Fibroblast of peridontal ligament (primary cell): ENCODE data around the gene FCMR.

Source experiments
- DNase-seq: peaks from one replicate; pipeline ENCODE4 v3.0.0-alpha.2; 2010; ENCODE audit errors: extremely low read depth

Gene FCMR

DNA sequence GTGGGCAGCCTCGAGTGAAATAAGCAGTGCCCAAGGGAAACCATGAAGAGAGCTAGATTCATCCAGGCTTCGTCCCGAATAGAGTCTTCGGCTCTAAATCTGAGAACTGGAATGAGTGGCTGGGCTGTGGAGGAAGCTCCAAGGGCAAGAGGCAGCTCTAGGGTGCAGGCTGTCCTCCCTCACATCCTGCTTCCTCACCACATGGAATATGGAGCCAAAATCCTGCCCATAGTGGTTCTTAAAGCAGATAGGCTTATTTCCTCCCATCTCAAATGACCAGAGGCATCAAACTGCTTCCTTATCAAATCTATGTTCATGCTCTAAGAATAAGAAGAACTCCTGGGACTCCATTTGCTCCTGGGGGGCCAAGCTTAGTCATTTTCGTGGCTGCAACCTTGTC, 22.0 kb downstream of the FCMR start:
- DNase-seq: no peak

- DNase-seq: no peak
These were observed 22.8 kb downstream of the FCMR start for GRCh38 chr1:206898915-206899431.

DNA sequence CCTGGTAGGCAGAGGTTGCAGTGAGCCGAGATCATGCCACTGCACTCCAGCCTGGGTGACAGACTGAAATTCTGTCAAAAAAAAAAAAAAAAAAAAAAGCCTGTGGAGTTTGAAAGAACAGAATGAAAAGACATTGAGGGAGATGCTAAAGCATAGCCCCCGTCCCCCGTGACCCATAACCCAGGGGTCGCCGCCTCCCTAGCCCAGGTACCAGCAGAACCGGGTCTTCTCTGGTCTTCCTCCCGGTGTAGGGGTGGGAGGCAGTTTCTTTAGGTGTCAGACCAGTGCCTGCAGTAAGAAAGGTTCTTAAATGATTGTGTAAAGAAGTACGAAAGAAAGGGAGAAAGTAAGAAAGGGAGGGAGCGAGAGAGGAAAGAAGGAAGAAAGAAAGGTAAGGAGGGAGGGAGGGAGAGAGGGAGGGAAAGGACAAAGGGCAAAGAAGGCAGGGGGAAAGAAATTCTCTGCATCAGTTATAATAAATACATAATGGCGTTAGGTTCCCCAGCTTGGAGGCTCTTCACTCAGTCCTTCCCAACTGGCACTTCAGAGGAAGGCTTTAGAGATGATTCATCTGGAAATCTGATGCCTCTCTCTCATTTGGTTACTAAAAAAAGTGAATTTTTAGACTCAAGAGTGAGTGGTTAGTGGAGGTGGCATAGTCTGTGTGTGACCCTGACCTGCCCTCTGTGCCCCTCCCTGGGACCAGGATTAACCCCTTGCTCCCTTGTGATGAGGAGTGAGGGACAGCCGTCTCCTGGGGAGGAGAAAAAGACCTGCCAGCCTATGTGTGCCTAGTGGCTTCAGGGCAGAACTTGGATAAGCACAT, 23.4 kb downstream of the FCMR start:
- peak; percentile 81 for DNase-seq

DNA sequence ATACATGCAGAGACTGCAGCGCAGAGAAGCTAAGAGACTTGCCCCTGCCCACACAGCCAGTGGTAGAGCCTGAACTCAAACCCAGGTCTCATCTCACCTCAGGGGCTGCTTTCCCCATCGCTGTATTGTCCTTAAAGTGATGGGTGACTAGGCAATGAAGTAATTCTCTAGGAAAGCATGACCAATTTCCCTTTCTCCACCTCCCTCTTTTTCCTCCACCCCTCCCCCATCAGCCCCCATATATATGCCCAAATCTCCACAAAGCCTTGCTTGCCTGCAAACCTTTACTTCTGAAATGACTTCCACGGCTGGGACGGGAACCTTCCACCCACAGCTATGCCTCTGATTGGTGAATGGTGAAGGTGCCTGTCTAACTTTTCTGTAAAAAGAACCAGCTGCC, 24.6 kb downstream of the FCMR start, which contains the start of gene IL24:
IL24 (plus strand) TSS at position 269 of the 400 bp plus-strand sequence. CDS start 390 bp downstream, outside the sequence.
- DNase-seq: no peak

- peak; percentile 79 for DNase-seq
These were observed 25.5 kb downstream of the FCMR start for GRCh38 chr1:206896261-206896660.

DNA sequence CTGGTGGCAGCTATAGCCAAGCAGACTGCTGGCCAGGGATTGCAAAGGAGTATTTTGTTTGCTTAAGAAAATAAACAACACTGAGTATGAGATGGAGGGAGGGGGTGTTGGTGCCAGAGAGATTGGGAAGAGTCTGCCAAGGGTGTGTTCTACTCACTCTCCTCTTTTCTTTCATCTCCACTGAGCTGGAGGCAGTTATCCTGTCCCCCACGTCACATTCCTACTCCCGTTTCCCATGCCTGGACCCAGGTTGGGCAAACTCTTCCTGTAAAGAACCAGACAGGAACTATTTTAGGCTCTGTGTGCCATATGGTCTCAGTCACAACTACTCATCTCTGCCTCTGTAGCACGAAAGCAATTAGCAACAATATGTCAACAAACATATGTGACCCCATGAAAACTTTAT, 25.9 kb downstream of the FCMR start:
- DNase-seq: peak; percentile 74

GRCh38 chr1:206895325-206895724, 26.4 kb downstream of the FCMR start:
- DNase-seq: no peak

GRCh38 chr1:206893380-206893779, 28.4 kb downstream of the FCMR start:
- no peak for DNase-seq

GRCh38 chr1:206892351-206892984, 29.3 kb downstream of the FCMR start:
- DNase-seq: peak; percentile 79

DNA sequence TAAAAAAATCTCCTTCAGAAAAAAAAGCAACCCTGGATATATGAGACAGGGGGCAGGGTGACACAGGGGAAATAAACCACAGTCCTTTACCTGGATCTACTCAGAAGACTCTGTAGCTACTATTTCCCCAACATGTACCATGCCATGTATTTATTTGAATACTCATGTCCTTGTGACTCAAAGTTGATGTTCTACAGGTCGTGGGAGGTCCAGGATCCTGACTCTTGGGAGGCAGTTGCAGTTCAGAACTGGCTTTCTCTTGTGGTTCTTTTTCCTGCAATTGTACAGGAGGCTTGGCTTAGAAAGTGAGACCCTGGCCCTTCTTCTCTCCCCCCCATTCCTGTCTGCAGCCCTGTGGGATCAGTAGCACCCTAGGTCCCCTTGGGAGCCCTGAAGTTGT, 30.3 kb downstream of the FCMR start:
- DNase-seq: no peak

DNA sequence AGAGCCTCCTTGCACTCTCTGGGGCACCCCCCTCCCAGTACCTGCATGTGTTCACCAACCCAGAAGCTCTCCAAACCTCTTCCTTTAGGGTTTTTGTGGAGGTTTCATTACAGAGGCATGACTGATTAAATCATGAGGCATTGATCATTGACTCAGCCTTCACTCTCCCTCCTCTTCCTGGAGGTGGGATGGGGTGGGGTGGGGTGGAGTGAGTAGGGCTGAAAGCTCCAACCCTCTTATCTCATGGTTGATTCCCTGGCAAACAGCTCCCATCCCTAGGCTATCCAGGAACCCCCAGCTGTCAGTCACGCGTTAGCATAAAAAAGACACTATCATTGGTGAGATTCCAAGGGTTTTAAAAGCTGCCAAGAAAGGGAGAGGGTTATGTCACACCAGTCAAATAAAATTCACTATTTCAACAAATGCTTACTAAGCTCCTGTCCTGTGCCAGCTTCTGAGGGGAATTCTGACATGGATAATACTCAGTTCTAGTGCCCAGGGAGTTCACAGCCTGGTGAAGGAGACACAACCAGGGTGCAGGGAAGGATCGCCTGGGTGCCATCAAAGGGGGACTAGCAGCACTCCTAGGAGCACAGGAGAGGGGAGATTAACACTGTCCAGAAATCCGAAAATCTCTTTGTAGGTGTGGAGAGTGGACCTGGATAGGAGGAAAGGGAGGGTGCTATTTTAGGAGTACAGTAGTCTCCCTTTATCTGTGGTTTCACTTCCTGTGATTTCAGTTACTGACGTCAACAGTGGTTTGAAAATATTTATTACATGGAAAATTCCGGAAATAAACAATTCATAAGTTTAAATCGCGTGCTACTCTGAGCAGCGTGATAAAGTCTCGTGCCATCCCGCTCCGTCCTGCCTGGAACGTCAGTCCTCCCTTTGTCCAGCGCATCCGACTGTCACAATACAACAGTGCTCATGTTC, 31.3 kb downstream of the FCMR start:
- DNase-seq: peak; percentile 65

- DNase-seq: no peak
These were observed 34.0 kb downstream of the FCMR start for GRCh38 chr1:206887701-206888100.

- no peak for DNase-seq
These were observed 34.9 kb downstream of the FCMR start for GRCh38 chr1:206886831-206887230.

DNA sequence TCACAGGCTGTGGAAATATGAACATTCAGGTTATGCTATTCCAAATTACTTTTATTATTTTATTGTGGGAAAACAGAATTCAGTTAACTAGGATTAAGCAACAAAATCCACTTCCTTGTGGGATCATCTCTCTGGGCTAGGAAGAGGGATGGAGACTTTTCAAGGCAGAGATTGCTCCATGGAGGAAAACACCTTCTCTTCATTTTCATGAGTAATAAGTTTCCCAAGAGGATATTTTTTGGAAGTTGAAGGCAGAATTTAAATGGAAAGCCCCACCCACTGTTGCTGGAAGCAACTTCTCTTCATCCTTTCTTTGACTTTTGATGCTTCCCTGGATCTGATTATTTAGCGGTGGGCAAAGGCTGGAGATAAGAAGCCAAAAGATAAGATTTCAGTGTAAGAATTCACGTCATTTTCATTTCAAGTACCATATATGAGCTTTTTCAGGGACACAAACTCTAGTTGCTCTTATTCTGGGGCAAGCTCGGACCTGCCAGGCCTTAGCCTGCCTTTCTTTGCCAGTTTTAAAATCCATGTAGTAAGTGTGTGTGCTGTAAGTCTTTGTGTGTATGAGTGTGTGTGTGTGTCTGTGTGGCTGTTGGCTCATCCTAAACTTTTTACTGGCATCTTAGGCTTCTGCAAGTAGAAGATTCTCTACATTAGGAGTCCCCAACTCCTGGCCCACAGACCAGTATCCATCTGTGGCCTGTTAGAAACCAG, 36.2 kb downstream of the FCMR start:
- peak; percentile 64 for DNase-seq

GRCh38 chr1:206883876-206884275, 37.9 kb downstream of the FCMR start:
- DNase-seq: no peak

GRCh38 chr1:206883160-206883559, 38.6 kb downstream of the FCMR start:
- DNase-seq: peak; percentile 56

DNA sequence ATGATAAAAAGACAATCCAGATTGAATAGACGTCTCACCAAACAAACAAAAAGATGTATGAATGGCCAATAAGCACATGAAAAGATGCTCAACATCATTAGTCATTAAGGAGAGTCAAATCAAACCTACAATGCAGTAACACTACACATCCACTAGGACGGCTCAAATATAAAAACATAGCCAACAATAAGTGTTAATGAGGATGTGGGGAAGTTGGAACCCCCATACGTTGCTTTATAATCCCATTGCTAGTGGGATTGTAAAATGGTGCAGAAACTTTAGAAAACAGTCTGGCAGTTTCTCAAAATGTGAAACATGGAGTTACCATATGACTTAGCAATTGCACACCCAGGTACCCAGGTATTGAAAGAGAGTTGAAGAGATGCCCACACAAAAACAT, 39.2 kb downstream of the FCMR start:
- no peak for DNase-seq

- DNase-seq: no peak
These were observed 41.4 kb downstream of the FCMR start for GRCh38 chr1:206880314-206880713.

DNA sequence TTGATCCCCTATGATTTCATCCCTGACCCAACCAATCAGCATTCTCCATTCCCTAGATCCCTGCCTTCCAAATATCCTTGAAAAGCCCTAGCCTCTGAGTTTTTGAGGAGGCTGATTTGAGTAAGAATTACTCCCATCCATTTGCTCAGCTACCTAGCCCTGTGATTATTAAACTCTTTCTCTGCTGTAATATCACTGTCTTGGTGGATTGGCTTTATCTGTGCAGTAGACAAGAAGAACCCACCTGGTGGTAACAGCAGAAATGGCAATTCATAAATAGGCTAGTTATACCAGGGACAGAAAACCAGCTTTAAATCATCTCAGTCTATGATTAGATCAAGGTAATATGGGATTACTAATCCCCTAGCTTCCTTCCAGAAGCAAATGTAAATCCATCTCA, 43.3 kb downstream of the FCMR start:
- no peak for DNase-seq

GRCh38 chr1:206875752-206876377, 45.9 kb downstream of the FCMR start:
- DNase-seq: no peak
